Panc1 (cell line): ENCODE results near the gene WDR36. TPM values are rescaled to one million over a fixed set of nuclear protein-coding genes. Genes with fewer than 3 reads are reported as not detected.

Source experiments
- ATAC-seq: fragments of 200-7000 bp; cut with Tn5 transposase; 2 replicates; pipeline ENCODE4 v1.9.1; 2020; ENCODE audit warnings: mild to moderate bottlenecking, moderate library complexity
- BruUV-seq: library from RNA; stranded (reverse); fragments of 400-500 nt; replicated peaks from 2 replicates; lab custom pipeline; 2021; lab: Mats Ljungman, UMichigan
- CTCF ChIA-PET: fragments of 300-600 bp; sonication (Branson Sonifier 250); formaldehyde crosslinking; loops from one replicate; lab custom pipeline; 2022; ENCODE audit warnings: antibody characterized with exemption; lab: Charles Lee
- POLR2A ChIA-PET: fragments of 300-600 bp; sonication (Branson Sonifier 250); formaldehyde crosslinking; loops from one replicate; lab custom pipeline; 2022; ENCODE audit warnings: antibody characterized with exemption; lab: Charles Lee
- DNase-seq: peaks from one replicate; pipeline ENCODE4 v3.0.0-alpha.2; 2010; ENCODE audit warnings: low read depth, low spot score
- H3K27ac ChIP-seq: 2 replicates; pipeline ENCODE4 v1.5.1; 2011; ENCODE audit warnings: mild to moderate bottlenecking, low read length, inconsistent platforms
- H3K27me3 ChIP-seq: fragments of 200-500 bp; sonication (Bioruptor generic); 2 replicates; pipeline ENCODE4 v1.6.0; 2014; ENCODE audit warnings: low read length, inconsistent platforms; ENCODE audit not compliant: control insufficient read depth, insufficient read depth
- H3K36me3 ChIP-seq: fragments of 200-500 bp; sonication (Bioruptor generic); 2 replicates; pipeline ENCODE4 v1.5.1; 2014; ENCODE audit warnings: inconsistent platforms, mild to moderate bottlenecking, low read length, moderate library complexity; ENCODE audit not compliant: control insufficient read depth, insufficient read depth
- H3K4me1 ChIP-seq: 2 replicates; pipeline ENCODE4 v1.5.1; 2011; ENCODE audit warnings: inconsistent platforms, mild to moderate bottlenecking, low read length, moderate library complexity; ENCODE audit not compliant: control insufficient read depth, insufficient read depth
- H3K4me3 ChIP-seq, 2 experiments: 2 replicates each; pipeline ENCODE4 v1.5.1; 2011 to 2012; ENCODE audit warnings: low read depth in 2 of 2, low read length in 2 of 2, mild to moderate bottlenecking in 2 of 2, inconsistent platforms in 1 of 2, moderate library complexity in 1 of 2
- H3K9me3 ChIP-seq: fragments of 200-500 bp; sonication (Bioruptor generic); 2 replicates; pipeline ENCODE4 v1.5.1; 2014; ENCODE audit warnings: low read depth, mild to moderate bottlenecking, inconsistent platforms, low read length, moderate library complexity; ENCODE audit not compliant: control insufficient read depth, insufficient read depth
- POLR2AphosphoS5 ChIP-seq: IDR thresholded peaks from 2 replicates; pipeline ENCODE4 v1.6.1; 2012; ENCODE audit warnings: mild to moderate bottlenecking, low read depth, low read length, moderate library complexity
- SIN3A ChIP-seq: IDR thresholded peaks from 2 replicates; pipeline ENCODE4 v1.6.1; 2012; ENCODE audit warnings: low read depth, mild to moderate bottlenecking, low read length, moderate library complexity, borderline replicate concordance; ENCODE audit not compliant: insufficient read depth
- TCF7L2 ChIP-seq: IDR thresholded peaks from 2 replicates; pipeline ENCODE4 v1.6.1; 2011; ENCODE audit warnings: mild to moderate bottlenecking, low read depth, low read length, inconsistent platforms
- in situ Hi-C: cut with HindIII; loops from 2 replicates; pipeline ENCODE4 v1.10.0; 2016; ENCODE audit warnings: low sequenced_read_pairs, low pct_unique_long_range_greater_than_20kb
- intact Hi-C: fragments of 100-400 bp; cut with micrococcal nuclease; formaldehyde crosslinking; loops from one replicate; pipeline ENCODE4 v1.10.0; 2022; ENCODE audit not compliant: unreplicated experiment
- total RNA-seq: library from RNA; stranded (reverse); gene quantifications from one replicate; pipeline ENCODE4 v1.2.1, GENCODE V29; 2021; ENCODE audit not compliant: unreplicated experiment
- TF ChIP-seq, protein P1 (sequence below): fragments of 450-650 bp; IDR thresholded peaks from 2 replicates; pipeline ENCODE4 v1.5.1; 2017; ENCODE audit warnings: mild to moderate bottlenecking
- TF ChIP-seq, protein P2 (sequence below), 2 experiments: IDR thresholded peaks; 2 replicates each; pipeline ENCODE4 v1.6.1; 2011 to 2012; ENCODE audit warnings: low read depth in 2 of 2, control low read depth in 1 of 2, low read length in 1 of 2, mild to moderate bottlenecking in 1 of 2, moderate library complexity in 1 of 2; ENCODE audit not compliant: insufficient read depth in 1 of 2

Gene WDR36
- total RNA-seq, 1 experiment from 2014 or later, result 33.9 TPM

- in situ Hi-C loops (no loop called here), intact Hi-C loops (no loop called here)
- DNase-seq (no peak), ATAC-seq (no peak)
- TF ChIP-seq SIN3A (no peak), TCF7L2 (no peak), POLR2AphosphoS5 (no peak)
- TF ChIP-seq, protein P1, sequence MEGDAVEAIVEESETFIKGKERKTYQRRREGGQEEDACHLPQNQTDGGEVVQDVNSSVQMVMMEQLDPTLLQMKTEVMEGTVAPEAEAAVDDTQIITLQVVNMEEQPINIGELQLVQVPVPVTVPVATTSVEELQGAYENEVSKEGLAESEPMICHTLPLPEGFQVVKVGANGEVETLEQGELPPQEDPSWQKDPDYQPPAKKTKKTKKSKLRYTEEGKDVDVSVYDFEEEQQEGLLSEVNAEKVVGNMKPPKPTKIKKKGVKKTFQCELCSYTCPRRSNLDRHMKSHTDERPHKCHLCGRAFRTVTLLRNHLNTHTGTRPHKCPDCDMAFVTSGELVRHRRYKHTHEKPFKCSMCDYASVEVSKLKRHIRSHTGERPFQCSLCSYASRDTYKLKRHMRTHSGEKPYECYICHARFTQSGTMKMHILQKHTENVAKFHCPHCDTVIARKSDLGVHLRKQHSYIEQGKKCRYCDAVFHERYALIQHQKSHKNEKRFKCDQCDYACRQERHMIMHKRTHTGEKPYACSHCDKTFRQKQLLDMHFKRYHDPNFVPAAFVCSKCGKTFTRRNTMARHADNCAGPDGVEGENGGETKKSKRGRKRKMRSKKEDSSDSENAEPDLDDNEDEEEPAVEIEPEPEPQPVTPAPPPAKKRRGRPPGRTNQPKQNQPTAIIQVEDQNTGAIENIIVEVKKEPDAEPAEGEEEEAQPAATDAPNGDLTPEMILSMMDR, result no peak
- TF ChIP-seq, protein P2, sequence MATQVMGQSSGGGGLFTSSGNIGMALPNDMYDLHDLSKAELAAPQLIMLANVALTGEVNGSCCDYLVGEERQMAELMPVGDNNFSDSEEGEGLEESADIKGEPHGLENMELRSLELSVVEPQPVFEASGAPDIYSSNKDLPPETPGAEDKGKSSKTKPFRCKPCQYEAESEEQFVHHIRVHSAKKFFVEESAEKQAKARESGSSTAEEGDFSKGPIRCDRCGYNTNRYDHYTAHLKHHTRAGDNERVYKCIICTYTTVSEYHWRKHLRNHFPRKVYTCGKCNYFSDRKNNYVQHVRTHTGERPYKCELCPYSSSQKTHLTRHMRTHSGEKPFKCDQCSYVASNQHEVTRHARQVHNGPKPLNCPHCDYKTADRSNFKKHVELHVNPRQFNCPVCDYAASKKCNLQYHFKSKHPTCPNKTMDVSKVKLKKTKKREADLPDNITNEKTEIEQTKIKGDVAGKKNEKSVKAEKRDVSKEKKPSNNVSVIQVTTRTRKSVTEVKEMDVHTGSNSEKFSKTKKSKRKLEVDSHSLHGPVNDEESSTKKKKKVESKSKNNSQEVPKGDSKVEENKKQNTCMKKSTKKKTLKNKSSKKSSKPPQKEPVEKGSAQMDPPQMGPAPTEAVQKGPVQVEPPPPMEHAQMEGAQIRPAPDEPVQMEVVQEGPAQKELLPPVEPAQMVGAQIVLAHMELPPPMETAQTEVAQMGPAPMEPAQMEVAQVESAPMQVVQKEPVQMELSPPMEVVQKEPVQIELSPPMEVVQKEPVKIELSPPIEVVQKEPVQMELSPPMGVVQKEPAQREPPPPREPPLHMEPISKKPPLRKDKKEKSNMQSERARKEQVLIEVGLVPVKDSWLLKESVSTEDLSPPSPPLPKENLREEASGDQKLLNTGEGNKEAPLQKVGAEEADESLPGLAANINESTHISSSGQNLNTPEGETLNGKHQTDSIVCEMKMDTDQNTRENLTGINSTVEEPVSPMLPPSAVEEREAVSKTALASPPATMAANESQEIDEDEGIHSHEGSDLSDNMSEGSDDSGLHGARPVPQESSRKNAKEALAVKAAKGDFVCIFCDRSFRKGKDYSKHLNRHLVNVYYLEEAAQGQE (IDR thresholded peaks at IDR 0.05; ENCODE audit: insufficient read depth in 1 of 2, low read depth in 2 of 2, low read length in 1 of 2), result no peak
- 0 out of 2 replicates have a peak, but pooled peaks cover 5% of the 10 kb centered on the region for H3K4me1 ChIP-seq
- peaks cover 19% of the 10 kb centered on the region for H3K27me3 ChIP-seq
- ChIA-PET POLR2A (no interaction called here), CTCF (no interaction called here)
- H3K9me3 ChIP-seq, result no peaks in the 10 kb centered on the region
- BruUV-seq, result no TSS peak
- H3K4me3 ChIP-seq, result no peak overlapping the region
- no peak overlapping the region for H3K27ac ChIP-seq
- no peaks in the 10 kb centered on the region for H3K36me3 ChIP-seq
Measured at GRCh38 chr5:111077678-111078077, 14.5 kb upstream of the WDR36 start.

DNA sequence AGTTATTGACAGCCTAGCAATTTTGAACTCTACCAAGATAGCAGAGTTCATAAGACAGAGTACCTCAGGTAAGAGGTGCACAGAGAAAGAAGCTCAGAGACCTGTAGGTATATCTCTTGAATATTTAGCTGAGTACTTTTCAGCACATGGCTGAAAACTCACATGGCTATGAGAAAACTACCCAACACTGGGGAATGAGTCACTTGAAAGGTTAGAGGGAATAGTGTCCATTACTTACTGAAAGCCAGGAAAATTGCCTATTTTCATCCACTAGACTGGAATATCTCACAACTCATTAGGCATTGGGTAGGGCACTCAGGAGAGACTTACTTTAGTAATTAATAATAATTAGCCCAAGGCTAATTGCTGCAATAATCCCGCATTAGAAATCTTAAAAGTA is 12.3 kb upstream of the WDR36 start:
- H3K9me3 ChIP-seq, result no peaks in the 10 kb centered on the region
- no TSS peak for BruUV-seq
- H3K36me3 ChIP-seq, result no peaks in the 10 kb centered on the region
- no peak for DNase-seq
- peaks cover 13% of the 10 kb centered on the region for H3K27me3 ChIP-seq
- TF ChIP-seq POLR2AphosphoS5 (no peak), SIN3A (no peak), TCF7L2 (no peak)
- TF ChIP-seq, protein P2 (IDR thresholded peaks at IDR 0.05; ENCODE audit: insufficient read depth in 1 of 2, low read depth in 2 of 2, low read length in 1 of 2), result no peak
- TF ChIP-seq, protein P1, result no peak
- in situ Hi-C loops, result no loop called here
- no peak for ATAC-seq
- no peaks in the 10 kb centered on the region for H3K4me1 ChIP-seq
- ChIA-PET POLR2A (no interaction called here), CTCF (no interaction called here)
- no peak overlapping the region for H3K4me3 ChIP-seq
- no peak overlapping the region for H3K27ac ChIP-seq
- intact Hi-C loops, result no loop called here
